ENCODE measurements around the gene RNF214. TPM values are rescaled to one million over a fixed set of nuclear protein-coding genes. Genes with fewer than 3 reads are reported as not detected.

The RNF214 gene
- total and polyA plus RNA-seq, 3 experiments from 2014 or later: 25.1 to 35.0 (median 25.3) TPM

- H3K27ac Mint-ChIP-seq: peak overlapping the region in 7 of 8 donors; percentile 53 to 76 (median 62)
- no peaks in the 10 kb centered on the region for H3K9me3 Mint-ChIP-seq
- no peak overlapping the region for H3K4me3 ChIP-seq (ENCODE audit: low read length)
- ChIA-PET POLR2A (no interaction called here), CTCF (no interaction called here)
- H3K27me3 ChIP-seq (ENCODE audit: insufficient read depth, low read length, poor library complexity, severe bottlenecking): no peaks in the 10 kb centered on the region
- no peak overlapping the region for H3K4me3 Mint-ChIP-seq
- peaks cover 0 to 41% (median 2%) of the 10 kb centered on the region in 3 donors for H3K36me3 Mint-ChIP-seq
- no peak for DNase-seq
- no peaks in the 10 kb centered on the region for H3K27me3 Mint-ChIP-seq
- no peak overlapping the region for H3K27ac ChIP-seq (ENCODE audit: low read depth, low read length)
- H3K36me3 ChIP-seq (ENCODE audit: insufficient read depth, low read length): no peaks in the 10 kb centered on the region
- H3K4me1 Mint-ChIP-seq: peaks cover 0 to 10% (median 6%) of the 10 kb centered on the region in 3 donors
- H3K4me1 ChIP-seq (ENCODE audit: insufficient read depth, low read length): no peaks in the 10 kb centered on the region
- H3K9me3 ChIP-seq (ENCODE audit: low read length): no peaks in the 10 kb centered on the region
Observed at GRCh38 chr11:117199916-117200812, 32.3 kb upstream of the RNF214 start.

GRCh38 chr11:117200813-117201657, 31.4 kb upstream of the RNF214 start:
- Histone ChIP-seq H3K4me1 (ENCODE audit: insufficient read depth, low read length) (no peaks in the 10 kb centered on the region), H3K4me3 (ENCODE audit: low read length) (no peak overlapping the region), H3K27ac (ENCODE audit: low read depth, low read length) (no peak overlapping the region), H3K36me3 (ENCODE audit: insufficient read depth, low read length) (no peaks in the 10 kb centered on the region), H3K9me3 (ENCODE audit: low read length) (no peaks in the 10 kb centered on the region), H3K27me3 (ENCODE audit: insufficient read depth, low read length, poor library complexity, severe bottlenecking) (no peaks in the 10 kb centered on the region)
- ChIA-PET POLR2A (no interaction called here), CTCF (no interaction called here)
- Mint-ChIP-seq H3K27me3 (no peaks in the 10 kb centered on the region), H3K9me3 (no peaks in the 10 kb centered on the region), H3K4me3 (no peak overlapping the region), H3K27ac (peak overlapping the region in 7 of 8 donors; percentile 8 to 76 (median 62)), H3K36me3 (peaks cover 0 to 44% (median under 1%) of the 10 kb centered on the region in 3 donors), H3K4me1 (peaks cover 0 to 10% (median 4%) of the 10 kb centered on the region in 3 donors)
- DNase-seq: no peak

GRCh38 chr11:117201658-117202305, 30.7 kb upstream of the RNF214 start:
- Histone ChIP-seq H3K36me3 (ENCODE audit: insufficient read depth, low read length) (no peaks in the 10 kb centered on the region), H3K27me3 (ENCODE audit: insufficient read depth, low read length, poor library complexity, severe bottlenecking) (no peaks in the 10 kb centered on the region), H3K27ac (ENCODE audit: low read depth, low read length) (no peak overlapping the region), H3K4me1 (ENCODE audit: insufficient read depth, low read length) (no peaks in the 10 kb centered on the region), H3K4me3 (ENCODE audit: low read length) (no peak overlapping the region), H3K9me3 (ENCODE audit: low read length) (no peaks in the 10 kb centered on the region)
- POLR2A ChIA-PET: no interaction called here
- Mint-ChIP-seq H3K27ac (peak overlapping the region in 2 of 8 donors; percentile 17 to 64), H3K36me3 (peaks cover 0 to 46% (median 2%) of the 10 kb centered on the region in 3 donors), H3K27me3 (no peaks in the 10 kb centered on the region), H3K9me3 (no peaks in the 10 kb centered on the region), H3K4me3 (no peak overlapping the region), H3K4me1 (peaks cover 0 to 10% (median 4%) of the 10 kb centered on the region in 3 donors)
- no peak for DNase-seq
- CTCF ChIA-PET: interaction anchor here (2.6 kb wide), 1 partner anchor 25 kb away, joined by 6 read pairs; no protein-coding TSS in a partner anchor

- POLR2A ChIA-PET: no interaction called here
- H3K4me3 Mint-ChIP-seq: no peak overlapping the region
- H3K9me3 Mint-ChIP-seq: no peaks in the 10 kb centered on the region
- H3K4me1 ChIP-seq (ENCODE audit: insufficient read depth, low read length): no peaks in the 10 kb centered on the region
- peak overlapping the region in 4 of 8 donors; percentile 4 to 64 (median 30) for H3K27ac Mint-ChIP-seq
- H3K4me3 ChIP-seq (ENCODE audit: low read length): no peak overlapping the region
- H3K4me1 Mint-ChIP-seq: peaks cover 0 to 10% (median 4%) of the 10 kb centered on the region in 3 donors
- no peaks in the 10 kb centered on the region for H3K36me3 ChIP-seq (ENCODE audit: insufficient read depth, low read length)
- CTCF ChIA-PET: interaction anchor here (2.6 kb wide), 1 partner anchor 24 kb away, joined by 6 read pairs; no protein-coding TSS in a partner anchor
- no peaks in the 10 kb centered on the region for H3K9me3 ChIP-seq (ENCODE audit: low read length)
- no peaks in the 10 kb centered on the region for H3K27me3 ChIP-seq (ENCODE audit: insufficient read depth, low read length, poor library complexity, severe bottlenecking)
- H3K27ac ChIP-seq (ENCODE audit: low read depth, low read length): no peak overlapping the region
- peaks cover 0 to 45% (median 2%) of the 10 kb centered on the region in 3 donors for H3K36me3 Mint-ChIP-seq
- H3K27me3 Mint-ChIP-seq: no peaks in the 10 kb centered on the region
- DNase-seq: no peak
Observed at GRCh38 chr11:117202386-117203068, 29.9 kb upstream of the RNF214 start.

- Mint-ChIP-seq H3K27ac (peak overlapping the region in 4 of 8 donors; percentile 9 to 91 (median 54)), H3K36me3 (peaks cover 0 to 43% (median 2%) of the 10 kb centered on the region in 3 donors), H3K9me3 (no peaks in the 10 kb centered on the region), H3K27me3 (no peaks in the 10 kb centered on the region), H3K4me3 (peak overlapping the region in 1 of 7 donors; percentile 9), H3K4me1 (peaks cover 0 to 10% (median 4%) of the 10 kb centered on the region in 3 donors)
- Histone ChIP-seq H3K4me1 (ENCODE audit: insufficient read depth, low read length) (no peaks in the 10 kb centered on the region), H3K9me3 (ENCODE audit: low read length) (no peaks in the 10 kb centered on the region), H3K27ac (ENCODE audit: low read depth, low read length) (no peak overlapping the region), H3K27me3 (ENCODE audit: insufficient read depth, low read length, poor library complexity, severe bottlenecking) (no peaks in the 10 kb centered on the region), H3K36me3 (ENCODE audit: insufficient read depth, low read length) (no peaks in the 10 kb centered on the region), H3K4me3 (ENCODE audit: low read length) (no peak overlapping the region)
- DNase-seq: no peak
- ChIA-PET POLR2A (no interaction called here), CTCF (interaction anchor here (2.6 kb wide), 1 partner anchor 24 kb away, joined by 6 read pairs; no protein-coding TSS in a partner anchor)
Observed at GRCh38 chr11:117203069-117203407, 29.4 kb upstream of the RNF214 start.

DNA sequence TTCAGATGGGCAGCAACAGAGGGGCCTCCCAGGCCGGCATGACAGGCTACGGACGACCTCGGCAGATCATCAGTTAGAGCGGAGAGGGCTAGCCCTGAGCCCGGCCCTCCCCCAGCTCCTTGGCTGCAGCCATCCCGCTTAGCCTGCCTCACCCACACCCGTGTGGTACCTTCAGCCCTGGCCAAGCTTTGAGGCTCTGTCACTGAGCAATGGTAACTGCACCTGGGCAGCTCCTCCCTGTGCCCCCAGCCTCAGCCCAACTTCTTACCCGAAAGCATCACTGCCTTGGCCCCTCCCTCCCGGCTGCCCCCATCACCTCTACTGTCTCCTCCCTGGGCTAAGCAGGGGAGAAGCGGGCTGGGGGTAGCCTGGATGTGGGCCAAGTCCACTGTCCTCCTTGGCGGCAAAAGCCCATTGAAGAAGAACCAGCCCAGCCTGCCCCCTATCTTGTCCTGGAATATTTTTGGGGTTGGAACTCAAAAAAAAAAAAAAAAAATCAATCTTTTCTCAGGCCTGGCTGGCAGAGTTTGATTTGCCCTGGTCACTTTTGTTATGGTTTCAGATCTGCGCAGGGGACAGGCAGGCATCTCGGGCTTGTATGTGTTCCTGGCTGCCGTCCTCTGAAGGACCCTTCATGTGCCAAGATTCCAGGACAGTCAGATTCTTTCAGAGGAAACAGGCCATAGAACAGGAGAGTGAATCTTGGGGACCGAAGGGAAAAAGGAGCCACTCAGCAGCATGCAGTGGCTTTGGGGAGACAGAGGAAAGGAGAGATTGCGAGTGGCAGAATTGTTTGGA, 28.0 kb upstream of the RNF214 start:
- Mint-ChIP-seq H3K36me3 (peaks cover 0 to 47% (median 2%) of the 10 kb centered on the region in 3 donors), H3K4me3 (no peak overlapping the region), H3K9me3 (no peaks in the 10 kb centered on the region), H3K27ac (peak overlapping the region in 6 of 8 donors; percentile 12 to 84 (median 53)), H3K27me3 (no peaks in the 10 kb centered on the region), H3K4me1 (peaks cover 0 to 6% (median 4%) of the 10 kb centered on the region in 3 donors)
- ChIA-PET POLR2A (no interaction called here), CTCF (interaction anchor here (2.6 kb wide), 1 partner anchor 22 kb away, joined by 6 read pairs; no protein-coding TSS in a partner anchor)
- no peaks in the 10 kb centered on the region for H3K4me1 ChIP-seq (ENCODE audit: insufficient read depth, low read length)
- no peak overlapping the region for H3K27ac ChIP-seq (ENCODE audit: low read depth, low read length)
- no peaks in the 10 kb centered on the region for H3K27me3 ChIP-seq (ENCODE audit: insufficient read depth, low read length, poor library complexity, severe bottlenecking)
- no peaks in the 10 kb centered on the region for H3K36me3 ChIP-seq (ENCODE audit: insufficient read depth, low read length)
- DNase-seq: no peak
- H3K4me3 ChIP-seq (ENCODE audit: low read length): no peak overlapping the region
- H3K9me3 ChIP-seq (ENCODE audit: low read length): no peaks in the 10 kb centered on the region

Measured in CD8-positive, alpha-beta memory T cell (primary cell).